ENCODE results near the gene CDH1.

CDH1 gene

GRCh38 chr16:68764862-68765261 is 27.8 kb downstream of the CDH1 start:
- H3K27ac Mint-ChIP-seq, result peak overlapping the region in 1 of 3 experiments; percentile 28
- H3K9me3 Mint-ChIP-seq, result no peaks in the 10 kb centered on the region
- no peak for TF ChIP-seq CTCF (IDR thresholded peaks at IDR 0.05; ENCODE audit: unreplicated experiment in 3 of 3)
- no peaks in the 10 kb centered on the region for H3K36me3 Mint-ChIP-seq (ENCODE audit: low read depth)
- peaks cover 7% of the 10 kb centered on the region for H3K27me3 Mint-ChIP-seq (ENCODE audit: low read depth)
- H3K4me3 Mint-ChIP-seq, result peak overlapping the region in 1 of 3 experiments; percentile 19
- peaks cover 29% of the 10 kb centered on the region for H3K4me1 Mint-ChIP-seq

DNA sequence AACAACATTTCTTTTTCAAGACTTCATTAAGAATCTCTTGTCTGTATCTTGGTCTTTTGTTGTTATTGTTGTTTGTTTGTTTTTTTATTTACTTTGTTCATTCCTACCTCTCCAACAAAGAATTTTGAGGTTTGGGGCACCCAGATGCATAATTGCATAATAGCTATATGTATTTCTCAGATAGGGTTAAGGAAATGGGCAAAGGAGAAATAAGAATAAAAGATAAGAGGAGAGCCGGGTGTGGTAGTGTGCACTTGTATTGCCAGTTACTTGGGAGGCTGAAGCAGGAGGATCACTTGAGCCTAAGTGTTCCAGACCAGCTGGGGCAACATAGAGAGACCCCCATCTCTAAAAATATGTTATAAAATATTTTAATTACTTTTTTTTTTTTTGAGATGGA is 30.5 kb downstream of the CDH1 start:
- H3K36me3 Mint-ChIP-seq (ENCODE audit: low read depth), result no peaks in the 10 kb centered on the region
- peaks cover 19% of the 10 kb centered on the region for H3K4me1 Mint-ChIP-seq
- no peak overlapping the region for H3K4me3 Mint-ChIP-seq
- H3K27ac Mint-ChIP-seq, result no peak overlapping the region
- no peaks in the 10 kb centered on the region for H3K9me3 Mint-ChIP-seq
- no peak for TF ChIP-seq CTCF (IDR thresholded peaks at IDR 0.05; ENCODE audit: unreplicated experiment in 3 of 3)
- H3K27me3 Mint-ChIP-seq (ENCODE audit: low read depth), result peaks cover 10% of the 10 kb centered on the region

GRCh38 chr16:68768175-68768574 is 31.1 kb downstream of the CDH1 start:
- Mint-ChIP-seq H3K9me3 (no peaks in the 10 kb centered on the region), H3K36me3 (ENCODE audit: low read depth) (peaks cover 4% of the 10 kb centered on the region), H3K27me3 (ENCODE audit: low read depth) (peaks cover 14% of the 10 kb centered on the region), H3K4me1 (peaks cover 14% of the 10 kb centered on the region), H3K4me3 (no peak overlapping the region), H3K27ac (no peak overlapping the region)
- no peak for TF ChIP-seq CTCF (IDR thresholded peaks at IDR 0.05; ENCODE audit: unreplicated experiment in 3 of 3)

GRCh38 chr16:68768771-68769170 is 31.7 kb downstream of the CDH1 start:
- H3K9me3 Mint-ChIP-seq, result no peaks in the 10 kb centered on the region
- no peak overlapping the region for H3K27ac Mint-ChIP-seq
- no peak overlapping the region for H3K4me3 Mint-ChIP-seq
- no peak for TF ChIP-seq CTCF (IDR thresholded peaks at IDR 0.05; ENCODE audit: unreplicated experiment in 3 of 3)
- H3K27me3 Mint-ChIP-seq (ENCODE audit: low read depth), result peaks cover 14% of the 10 kb centered on the region
- peaks cover 4% of the 10 kb centered on the region for H3K36me3 Mint-ChIP-seq (ENCODE audit: low read depth)
- peaks cover 12% of the 10 kb centered on the region for H3K4me1 Mint-ChIP-seq

- Mint-ChIP-seq H3K4me1 (peaks cover 3% of the 10 kb centered on the region), H3K36me3 (ENCODE audit: low read depth) (peaks cover 4% of the 10 kb centered on the region), H3K27ac (no peak overlapping the region), H3K4me3 (no peak overlapping the region), H3K27me3 (ENCODE audit: low read depth) (peaks cover 14% of the 10 kb centered on the region), H3K9me3 (no peaks in the 10 kb centered on the region)
- no peak for TF ChIP-seq CTCF (IDR thresholded peaks at IDR 0.05; ENCODE audit: unreplicated experiment in 3 of 3)
Measured at GRCh38 chr16:68770671-68771070, 33.6 kb downstream of the CDH1 start.

DNA sequence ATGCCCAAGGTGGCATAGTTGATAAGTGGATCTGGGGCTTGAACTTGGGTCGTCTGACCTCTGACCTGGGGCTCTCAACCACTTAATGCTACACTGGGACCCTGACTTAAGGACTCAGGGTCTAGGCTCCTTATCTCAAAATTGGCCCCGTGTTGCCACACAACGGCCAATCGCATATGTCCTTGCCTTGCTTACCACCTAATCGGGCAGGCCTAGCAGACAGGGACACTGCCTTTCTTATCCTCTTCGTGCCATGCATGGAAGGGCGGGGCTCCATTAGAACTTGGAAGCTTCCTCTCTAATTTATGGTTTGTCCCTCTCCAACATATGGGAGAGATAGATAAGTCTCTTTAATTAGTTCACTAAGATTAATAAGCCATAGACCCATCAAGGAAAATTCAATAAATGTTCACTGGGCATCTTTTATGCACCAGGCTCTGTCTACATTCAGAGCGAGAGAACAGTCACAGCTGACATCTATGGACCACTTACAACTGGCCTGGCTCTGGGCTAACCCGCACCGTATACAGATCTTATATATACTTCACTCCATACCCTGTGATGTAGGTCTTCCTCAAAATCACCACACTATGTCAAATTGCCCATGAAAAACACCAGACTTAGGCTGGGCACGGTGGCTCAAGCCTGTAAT is 35.1 kb downstream of the CDH1 start:
- Mint-ChIP-seq H3K27me3 (ENCODE audit: low read depth) (peaks cover 14% of the 10 kb centered on the region), H3K27ac (no peak overlapping the region)

More for the DNA sequence above, 35.1 kb downstream of the CDH1 start:
- Mint-ChIP-seq H3K4me1 (no peaks in the 10 kb centered on the region), H3K4me3 (no peak overlapping the region), H3K36me3 (ENCODE audit: low read depth) (peaks cover 4% of the 10 kb centered on the region), H3K9me3 (no peaks in the 10 kb centered on the region)
- no peak for TF ChIP-seq CTCF (IDR thresholded peaks at IDR 0.05; ENCODE audit: unreplicated experiment in 3 of 3)
